Neural progenitor cell (in vitro differentiated cells): Measurements from ENCODE around the gene MAP3K7CL. TPM values are rescaled to one million over a fixed set of nuclear protein-coding genes. Genes with fewer than 3 reads are reported as not detected.

Experiments
- DNase-seq: peaks from one replicate; pipeline ENCODE4 v3.0.0-alpha.2; 2016; ENCODE audit warnings: low spot score
- H2AFZ ChIP-seq: fragments of 200-600 bp; sonication (generic); replicated peaks from 2 replicates; pipeline ENCODE4 v1.6.1; 2016; ENCODE audit warnings: antibody characterized with exemption
- H3F3A ChIP-seq: fragments of 200-600 bp; sonication (generic); 2 replicates; pipeline ENCODE4 v1.6.1; 2016; ENCODE audit warnings: antibody characterized with exemption, low read depth
- H3K27ac ChIP-seq: fragments of 200-600 bp; sonication (generic); 2 replicates; pipeline ENCODE4 v1.5.1; 2016; ENCODE audit warnings: mild to moderate bottlenecking
- H3K27me3 ChIP-seq: fragments of 200-600 bp; sonication (generic); 2 replicates; pipeline ENCODE4 v1.6.1; 2016; ENCODE audit warnings: mild to moderate bottlenecking, moderate library complexity
- H3K36me3 ChIP-seq: fragments of 200-600 bp; sonication (generic); 2 replicates; pipeline ENCODE4 v1.5.1; 2016
- H3K4me1 ChIP-seq: fragments of 200-600 bp; sonication (generic); 2 replicates; pipeline ENCODE4 v1.6.1; 2016; ENCODE audit warnings: mixed run types
- H3K4me2 ChIP-seq: fragments of 200-600 bp; sonication (generic); 2 replicates; pipeline ENCODE4 v1.6.1; 2016
- H3K4me3 ChIP-seq: fragments of 200-600 bp; sonication (generic); 2 replicates; pipeline ENCODE4 v1.5.1; 2016
- H3K79me2 ChIP-seq: fragments of 200-600 bp; sonication (generic); 2 replicates; pipeline ENCODE4 v1.6.1; 2016; ENCODE audit warnings: low read depth
- H3K9ac ChIP-seq: fragments of 200-600 bp; sonication (generic); 2 replicates; pipeline ENCODE4 v1.6.1; 2016
- H3K9me3 ChIP-seq: fragments of 200-600 bp; sonication (generic); 2 replicates; pipeline ENCODE4 v1.5.1; 2016; ENCODE audit warnings: low read depth
- H4K20me1 ChIP-seq: fragments of 200-600 bp; sonication (generic); 2 replicates; pipeline ENCODE4 v1.6.1; 2016; ENCODE audit warnings: low read depth
- H3K27ac Mint-ChIP-seq: 3 replicates; pipeline ENCODE4 v1.8.0; 2021; ENCODE audit warnings: mixed read lengths
- H3K27me3 Mint-ChIP-seq: 2 replicates; pipeline ENCODE4 v1.8.0; 2022; ENCODE audit warnings: low read depth, mild to moderate bottlenecking, inconsistent platforms, moderate library complexity, mixed read lengths; ENCODE audit not compliant: insufficient read depth
- H3K36me3 Mint-ChIP-seq: 3 replicates; pipeline ENCODE4 v1.8.0; 2021; ENCODE audit warnings: mixed read lengths
- H3K4me1 Mint-ChIP-seq: 3 replicates; pipeline ENCODE4 v1.8.0; 2021; ENCODE audit warnings: mixed read lengths
- H3K4me3 Mint-ChIP-seq: 3 replicates; pipeline ENCODE4 v1.8.0; 2021; ENCODE audit warnings: mild to moderate bottlenecking, moderate library complexity, mixed read lengths
- H3K9me3 Mint-ChIP-seq: 3 replicates; pipeline ENCODE4 v1.8.0; 2020; ENCODE audit warnings: mixed read lengths
- CTCF ChIP-seq: fragments of 200-600 bp; sonication (generic); IDR thresholded peaks from 2 replicates; pipeline ENCODE4 v1.5.1; 2017; ENCODE audit warnings: antibody characterized with exemption, mild to moderate bottlenecking
- EZH2 ChIP-seq: fragments of 200-600 bp; sonication (generic); IDR thresholded peaks from 2 replicates; pipeline ENCODE4 v1.6.1; 2017; ENCODE audit warnings: antibody characterized with exemption, mild to moderate bottlenecking, moderate library complexity
- EZH2phosphoT487 ChIP-seq: fragments of 200-600 bp; sonication (generic); IDR thresholded peaks from 2 replicates; pipeline ENCODE4 v1.6.1; 2017; ENCODE audit warnings: antibody characterized with exemption
- total RNA-seq: library from RNA; depleted of rRNA; stranded (reverse); fragments of >200 nt; gene quantifications from 2 replicates; pipeline ENCODE4 v1.2.3, GENCODE V29; 2015; ENCODE audit warnings: low replicate concordance

The MAP3K7CL gene
- total RNA-seq, 1 donor from 2014 or later: not detected

GRCh38 chr21:29185172-29185571 is 54.7 kb downstream of the MAP3K7CL start:
- H2AFZ ChIP-seq: no peak overlapping the region
- Mint-ChIP-seq H3K36me3 (no peaks in the 10 kb centered on the region), H3K9me3 (no peaks in the 10 kb centered on the region), H3K4me3 (no peak overlapping the region), H3K4me1 (no peaks in the 10 kb centered on the region), H3K27ac (no peak overlapping the region), H3K27me3 (peaks cover 3% of the 10 kb centered on the region)
- H3K4me1 ChIP-seq: no peaks in the 10 kb centered on the region
- no peak overlapping the region for H3K4me3 ChIP-seq
- H3F3A ChIP-seq: no peaks in the 10 kb centered on the region
- TF ChIP-seq EZH2 (no peak), CTCF (no peak), EZH2phosphoT487 (no peak)
- H3K9me3 ChIP-seq: no peaks in the 10 kb centered on the region
- no peak overlapping the region for H3K9ac ChIP-seq
- no peaks in the 10 kb centered on the region for H4K20me1 ChIP-seq
- no peak overlapping the region for H3K27ac ChIP-seq
- no peak for DNase-seq
- no peaks in the 10 kb centered on the region for H3K79me2 ChIP-seq
- H3K36me3 ChIP-seq: no peaks in the 10 kb centered on the region
- H3K27me3 ChIP-seq: no peaks in the 10 kb centered on the region
- H3K4me2 ChIP-seq: no peak overlapping the region

GRCh38 chr21:29185633-29186032 is 55.2 kb downstream of the MAP3K7CL start:
- Histone ChIP-seq H3K9me3 (no peaks in the 10 kb centered on the region), H3K4me1 (no peaks in the 10 kb centered on the region), H3K4me2 (no peak overlapping the region), H3K27me3 (no peaks in the 10 kb centered on the region), H3K9ac (no peak overlapping the region), H4K20me1 (no peaks in the 10 kb centered on the region), H3F3A (no peaks in the 10 kb centered on the region), H3K4me3 (no peak overlapping the region), H3K36me3 (no peaks in the 10 kb centered on the region), H3K79me2 (no peaks in the 10 kb centered on the region), H3K27ac (no peak overlapping the region), H2AFZ (no peak overlapping the region)
- TF ChIP-seq EZH2 (no peak), CTCF (no peak), EZH2phosphoT487 (no peak)
- no peak for DNase-seq
- H3K4me3 Mint-ChIP-seq: no peak overlapping the region
- H3K36me3 Mint-ChIP-seq: no peaks in the 10 kb centered on the region
- H3K27ac Mint-ChIP-seq: no peak overlapping the region
- H3K4me1 Mint-ChIP-seq: no peaks in the 10 kb centered on the region
- H3K9me3 Mint-ChIP-seq: no peaks in the 10 kb centered on the region
- peaks cover 3% of the 10 kb centered on the region for H3K27me3 Mint-ChIP-seq

- no peaks in the 10 kb centered on the region for H3K36me3 ChIP-seq
- peaks cover 3% of the 10 kb centered on the region for H3K27me3 Mint-ChIP-seq
- no peak overlapping the region for H3K4me3 Mint-ChIP-seq
- no peaks in the 10 kb centered on the region for H3K9me3 ChIP-seq
- H2AFZ ChIP-seq: no peak overlapping the region
- H3K36me3 Mint-ChIP-seq: no peaks in the 10 kb centered on the region
- H3K27me3 ChIP-seq: no peaks in the 10 kb centered on the region
- H3K4me2 ChIP-seq: no peak overlapping the region
- no peak overlapping the region for H3K27ac Mint-ChIP-seq
- no peaks in the 10 kb centered on the region for H3K79me2 ChIP-seq
- no peak overlapping the region for H3K4me3 ChIP-seq
- H3K9me3 Mint-ChIP-seq: no peaks in the 10 kb centered on the region
- no peak overlapping the region for H3K27ac ChIP-seq
- no peaks in the 10 kb centered on the region for H3K4me1 ChIP-seq
- no peaks in the 10 kb centered on the region for H3K4me1 Mint-ChIP-seq
- no peaks in the 10 kb centered on the region for H3F3A ChIP-seq
- no peak for TF ChIP-seq CTCF
- TF ChIP-seq EZH2: no peak
- TF ChIP-seq EZH2phosphoT487: no peak
- no peak overlapping the region for H3K9ac ChIP-seq
- H4K20me1 ChIP-seq: no peaks in the 10 kb centered on the region
- DNase-seq: no peak
Measured at GRCh38 chr21:29186246-29186645, 55.8 kb downstream of the MAP3K7CL start.

GRCh38 chr21:29187944-29188343 is 57.5 kb downstream of the MAP3K7CL start:
- Mint-ChIP-seq H3K9me3 (no peaks in the 10 kb centered on the region), H3K36me3 (no peaks in the 10 kb centered on the region), H3K4me1 (no peaks in the 10 kb centered on the region), H3K4me3 (no peak overlapping the region), H3K27ac (no peak overlapping the region), H3K27me3 (peaks cover 3% of the 10 kb centered on the region)
- H3K4me1 ChIP-seq: no peaks in the 10 kb centered on the region
- H3K36me3 ChIP-seq: no peaks in the 10 kb centered on the region
- no peaks in the 10 kb centered on the region for H4K20me1 ChIP-seq
- H3K79me2 ChIP-seq: no peaks in the 10 kb centered on the region
- no peak overlapping the region for H3K4me2 ChIP-seq
- no peaks in the 10 kb centered on the region for H3K27me3 ChIP-seq
- no peak overlapping the region for H3K4me3 ChIP-seq
- TF ChIP-seq EZH2 (no peak), CTCF (no peak), EZH2phosphoT487 (no peak)
- no peak overlapping the region for H2AFZ ChIP-seq
- no peak overlapping the region for H3K9ac ChIP-seq
- no peak overlapping the region for H3K27ac ChIP-seq
- no peak for DNase-seq
- H3F3A ChIP-seq: no peaks in the 10 kb centered on the region
- no peaks in the 10 kb centered on the region for H3K9me3 ChIP-seq
